SK-N-MC (cell line): ENCODE results near the gene ELFN1.

ENCODE experiments used
- EZH2 ChIP-seq: fragments of 200-600 bp; sonication (generic); IDR thresholded peaks from one replicate; pipeline ENCODE4 v1.6.1; 2017; ENCODE audit warnings: antibody characterized with exemption
- FOXP2 ChIP-seq: optimal IDR thresholded peaks from 2 replicates; pipeline ENCODE3; 2011; ENCODE audit warnings: mild to moderate bottlenecking, moderate library complexity; ENCODE audit not compliant: insufficient read depth; ENCODE audit errors: extremely low read length, control extremely low read depth
- POLR2AphosphoS5 ChIP-seq: IDR thresholded peaks from 2 replicates; pipeline ENCODE4 v1.6.1; 2012; ENCODE audit warnings: mild to moderate bottlenecking, low read depth, low read length, borderline replicate concordance

DNA sequence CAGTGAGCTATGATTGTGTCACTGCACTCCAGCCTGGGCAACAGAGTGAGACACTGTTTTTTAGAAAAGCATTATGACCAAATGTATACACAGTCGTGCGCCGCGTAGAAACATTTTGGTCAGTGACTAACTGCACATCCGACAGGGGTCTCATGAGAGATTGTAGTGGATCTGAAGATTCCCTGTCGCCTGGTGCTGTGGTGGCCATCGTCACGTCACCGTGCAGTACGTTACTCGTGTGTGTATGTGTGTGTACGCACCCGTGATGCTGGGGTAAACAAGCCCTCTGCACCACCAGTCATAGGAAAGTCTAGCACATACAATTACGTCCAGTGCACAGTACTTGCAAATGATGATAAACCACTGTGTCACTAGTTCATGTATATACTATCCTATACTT lies 109.4 kb downstream of the ELFN1 start:
- TF ChIP-seq EZH2: no peak
- TF ChIP-seq POLR2AphosphoS5: no peak
- no peak for TF ChIP-seq FOXP2
